Measurements from ENCODE around the gene TMEM132D.

TMEM132D gene

DNA sequence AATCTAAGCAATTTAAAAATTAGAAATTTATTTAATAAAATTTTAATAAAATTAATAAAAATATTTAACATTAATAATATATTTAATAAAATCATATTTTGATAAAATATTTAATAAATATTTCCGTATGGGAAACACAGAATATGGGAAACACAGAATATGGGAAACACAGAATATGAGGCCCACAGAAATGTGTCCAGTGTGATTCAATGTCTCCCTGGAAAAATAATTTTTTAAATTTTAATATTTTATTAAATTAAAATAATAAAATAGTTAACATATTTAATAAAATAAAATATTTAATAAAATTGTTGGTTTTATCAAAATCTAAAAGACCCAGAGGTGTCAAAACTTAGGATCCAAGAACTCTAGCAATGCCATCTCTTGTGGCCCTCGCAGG lies 186.4 kb downstream of the TMEM132D start:
- peak; percentile 85 for FAIRE-seq

DNA sequence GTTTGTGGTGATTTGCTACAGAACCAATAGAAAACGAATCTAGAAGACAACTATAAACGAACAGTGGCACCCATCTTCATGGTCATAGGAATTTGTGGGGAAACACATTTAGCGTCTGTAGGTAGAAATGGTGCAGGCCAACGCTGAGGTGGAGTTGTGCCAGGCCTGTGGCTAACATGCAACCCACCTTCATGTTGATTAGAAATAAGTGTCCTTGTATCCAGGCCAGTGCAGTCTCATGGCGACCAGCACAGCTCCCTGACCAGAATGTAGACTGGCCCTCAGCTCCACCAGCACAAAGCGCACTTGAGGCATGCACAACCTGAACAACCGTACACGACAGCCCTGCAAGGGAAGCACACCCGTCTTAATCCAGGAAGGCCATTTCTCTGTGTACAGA lies 187.0 kb downstream of the TMEM132D start:
- no peak for FAIRE-seq

DNA sequence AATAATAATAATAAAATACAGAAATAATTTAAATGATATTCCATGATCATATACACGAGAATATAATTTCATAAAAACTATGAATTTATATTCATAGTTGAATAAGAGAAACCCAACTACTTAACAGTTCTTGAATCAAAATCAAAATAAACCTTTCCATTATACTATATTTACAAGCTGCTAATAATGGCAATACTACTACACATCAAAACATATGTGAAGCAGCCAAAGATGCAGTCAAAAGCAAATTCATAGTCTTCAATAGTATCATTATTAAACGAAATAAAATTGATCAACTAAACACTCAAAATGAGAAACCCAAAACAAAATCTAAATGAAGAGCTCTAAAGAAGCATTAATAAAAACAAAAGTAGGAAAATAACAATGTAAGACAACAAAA lies 197.1 kb downstream of the TMEM132D start:
- FAIRE-seq, result no peak

DNA sequence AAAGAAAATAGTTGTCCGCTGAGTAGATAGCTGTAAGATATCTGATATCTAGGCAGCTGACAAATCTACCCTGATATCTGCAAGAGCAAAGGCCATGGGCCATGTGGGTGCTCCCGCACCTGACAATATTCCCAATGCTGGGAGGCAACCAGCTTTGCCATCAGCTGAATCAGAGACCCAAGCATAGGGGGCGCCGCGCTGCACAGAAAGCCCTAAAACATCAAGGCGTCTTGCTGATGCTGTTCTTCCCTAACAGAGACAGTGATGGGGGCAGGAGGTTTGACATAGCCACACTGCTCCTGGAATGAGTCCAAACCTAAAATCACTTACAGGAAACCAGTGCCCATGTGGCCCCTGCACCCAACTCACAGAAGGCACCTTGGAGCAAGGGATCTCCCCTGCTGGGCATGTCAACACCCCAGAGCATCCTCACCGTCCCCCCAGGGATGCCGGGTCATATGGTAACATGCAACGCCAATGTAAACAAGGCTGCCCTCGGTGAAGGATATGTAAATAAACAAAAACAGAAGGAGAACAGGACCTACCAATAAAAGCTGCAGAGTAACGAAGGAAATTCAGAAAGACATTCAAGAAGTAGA lies 199.5 kb downstream of the TMEM132D start:
- FAIRE-seq, result no peak

DNA sequence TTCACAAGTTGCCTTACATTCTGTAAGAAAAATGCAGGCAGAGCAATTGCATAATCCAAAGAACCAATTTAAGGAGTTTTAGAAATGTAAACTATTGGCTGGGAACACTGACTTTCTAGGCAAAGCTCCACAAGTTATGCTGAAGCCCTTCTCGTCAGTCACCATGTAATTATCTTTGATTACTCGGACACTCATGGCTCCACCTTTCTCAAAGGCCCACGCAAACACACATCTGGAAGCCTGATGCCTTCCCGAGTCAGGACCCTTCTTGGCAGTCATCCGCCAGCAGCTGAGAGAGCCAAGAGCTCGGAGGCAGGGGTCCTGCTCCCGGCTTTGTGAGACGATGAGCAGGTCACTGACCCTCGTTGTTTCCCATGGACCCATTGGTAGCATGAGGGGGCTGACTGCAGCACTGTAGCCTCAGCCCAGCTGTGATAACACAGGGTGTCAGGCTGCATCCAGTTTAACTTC lies 202.2 kb downstream of the TMEM132D start:
- peak; percentile 88 for FAIRE-seq

DNA sequence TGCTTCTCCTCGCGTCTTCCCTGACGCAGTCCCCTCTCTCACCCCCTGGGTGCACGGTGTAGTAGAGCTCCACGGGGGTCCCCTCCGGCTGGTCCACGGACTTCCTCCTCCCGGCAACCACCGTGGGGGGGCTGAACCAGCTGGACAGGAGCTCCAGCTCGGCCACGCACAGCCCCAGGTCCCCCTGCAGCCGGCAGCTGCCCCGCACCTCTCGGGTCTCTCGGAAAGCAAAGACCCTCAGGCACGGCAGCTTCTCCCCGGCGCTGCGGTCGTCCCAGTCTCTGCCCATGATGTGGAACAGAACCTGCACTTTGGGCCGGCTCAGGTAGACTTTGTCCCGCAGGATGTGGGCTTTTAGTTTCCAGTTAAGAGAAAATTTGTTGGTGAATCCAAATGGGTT lies 203.8 kb downstream of the TMEM132D start:
- no peak for FAIRE-seq

DNA sequence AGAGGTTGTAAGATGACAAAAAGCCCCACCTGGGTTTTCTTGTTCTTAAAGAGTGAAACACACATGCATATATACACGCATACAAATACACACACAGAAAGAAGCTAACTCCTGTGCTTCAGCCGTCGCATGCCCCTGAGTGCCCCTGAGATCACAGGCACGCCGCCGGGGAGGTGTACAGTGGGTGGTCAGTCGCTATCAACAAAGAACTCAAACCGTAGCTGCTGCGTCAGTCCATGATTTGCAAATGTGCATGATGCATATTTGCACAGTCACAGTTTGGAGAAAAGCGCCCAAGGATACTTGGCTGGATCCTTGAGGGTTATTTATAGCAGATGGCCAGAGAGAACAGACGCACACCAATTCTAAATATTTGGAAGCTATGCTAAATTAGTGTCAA lies 206.9 kb downstream of the TMEM132D start:
- peak; percentile 74 for FAIRE-seq

DNA sequence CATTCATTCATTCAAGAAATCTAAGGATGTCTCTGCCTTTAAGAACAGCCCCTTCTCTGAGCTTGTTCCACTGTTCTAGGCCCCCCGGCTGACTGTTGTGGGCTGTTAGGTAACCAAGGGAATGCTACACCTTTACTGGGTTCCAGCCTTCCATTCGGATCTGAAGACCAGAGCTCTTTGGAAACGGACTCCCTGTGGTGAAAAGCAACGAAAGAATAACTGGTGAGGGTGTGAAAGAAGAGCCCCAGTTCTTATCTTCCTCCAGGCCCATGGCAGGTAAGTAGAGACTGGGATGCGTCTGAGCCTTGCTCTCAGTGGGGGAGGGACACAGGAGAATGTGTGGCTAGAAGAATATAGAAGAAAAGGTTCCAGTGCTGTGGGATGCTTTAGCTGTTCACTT lies 207.4 kb downstream of the TMEM132D start:
- no peak for FAIRE-seq

DNA sequence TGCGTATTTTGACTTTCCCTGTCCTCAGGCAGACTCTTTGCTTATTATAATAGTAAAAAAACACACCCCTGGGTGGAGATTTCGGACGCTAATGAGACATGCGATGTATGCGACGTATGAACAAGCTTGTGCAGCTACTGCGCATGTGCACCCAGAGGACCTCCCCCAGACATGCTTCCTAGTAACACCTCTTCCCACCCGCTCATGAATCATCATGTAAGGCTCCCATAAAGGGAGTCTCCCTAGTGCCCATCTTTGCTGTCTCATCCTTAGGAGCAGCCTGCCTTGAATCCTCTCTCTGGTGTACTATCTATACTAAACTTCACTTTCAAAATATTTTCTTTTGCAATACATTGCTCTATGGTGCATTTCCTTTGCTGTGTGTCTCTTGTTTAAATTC lies 210.1 kb downstream of the TMEM132D start:
- no peak for FAIRE-seq

DNA sequence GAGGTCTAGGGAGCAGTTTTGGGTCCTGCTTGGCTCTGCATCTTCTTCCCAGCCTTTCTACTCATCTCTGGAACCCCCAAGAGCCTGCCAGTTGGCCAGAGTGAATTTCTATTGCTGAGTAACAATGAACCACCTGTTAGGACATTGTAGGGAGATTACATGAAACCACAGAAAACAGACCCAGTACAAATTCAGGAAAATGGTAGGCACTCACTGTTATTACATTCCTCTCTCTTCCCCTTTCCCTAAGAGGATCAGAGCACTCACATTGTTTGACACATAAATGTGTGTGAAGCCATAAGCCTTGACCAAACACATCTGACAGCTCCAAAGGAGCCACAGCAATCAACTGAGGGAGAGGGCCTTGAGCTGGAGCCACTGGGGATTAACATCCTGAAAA lies 216.1 kb downstream of the TMEM132D start:
- no peak for FAIRE-seq

DNA sequence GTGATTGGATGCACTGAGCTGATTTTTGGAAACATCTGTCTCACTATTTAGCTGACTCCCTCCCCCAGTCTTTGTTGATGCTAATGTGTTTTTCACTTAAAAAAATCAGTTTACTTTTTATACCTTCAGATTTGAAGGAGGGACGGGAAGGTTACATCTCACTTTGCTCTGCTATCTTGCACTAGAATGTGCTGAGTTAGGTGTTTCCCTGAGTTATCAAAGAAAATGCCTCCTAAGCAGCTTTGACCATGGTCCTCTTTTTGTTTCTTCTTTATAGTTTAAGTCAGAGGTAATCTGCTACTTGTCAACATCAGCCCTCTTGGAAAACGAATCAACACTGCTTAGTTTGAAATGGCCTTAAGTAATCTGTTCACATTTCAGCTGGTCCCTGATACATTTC lies 222.0 kb downstream of the TMEM132D start:
- FAIRE-seq, result no peak

DNA sequence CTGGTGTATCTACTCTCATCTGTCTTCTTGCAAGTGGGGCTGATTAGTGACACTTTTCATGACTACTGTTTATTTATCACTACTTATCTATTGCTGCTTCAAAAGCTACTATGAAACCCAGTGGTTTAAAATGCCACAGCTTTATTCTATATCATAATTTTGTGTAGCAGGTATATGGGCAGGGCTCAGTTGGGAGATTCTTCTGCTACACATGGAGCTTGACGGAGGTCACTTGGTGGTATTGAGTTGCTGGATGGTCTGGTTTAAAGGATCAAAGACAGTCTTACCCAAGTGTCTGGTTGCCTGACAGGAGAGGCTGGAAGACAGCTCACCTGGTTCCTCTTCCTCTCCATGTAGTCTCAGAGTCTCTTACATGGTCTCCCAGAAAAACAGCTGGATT lies 222.7 kb downstream of the TMEM132D start:
- FAIRE-seq, result no peak

DNA sequence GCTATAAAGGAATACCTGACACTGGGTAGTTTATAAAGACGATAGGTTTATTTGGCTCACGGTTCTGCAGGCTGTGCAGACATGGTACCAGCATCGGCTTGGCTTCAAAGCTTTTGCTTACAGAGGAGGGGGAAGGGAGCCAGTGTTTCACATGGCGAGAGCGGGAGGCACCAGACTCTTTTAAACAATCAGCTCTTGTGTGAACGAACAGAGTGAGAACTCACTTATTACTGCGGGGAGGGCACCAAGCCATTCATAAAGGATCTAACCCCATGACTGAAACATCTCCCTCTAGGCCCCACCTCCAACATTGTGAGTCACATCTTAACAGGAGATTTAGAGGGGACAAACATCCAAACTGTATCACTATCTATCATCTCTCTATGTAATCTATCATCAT lies 227.4 kb downstream of the TMEM132D start:
- no peak for FAIRE-seq

DNA sequence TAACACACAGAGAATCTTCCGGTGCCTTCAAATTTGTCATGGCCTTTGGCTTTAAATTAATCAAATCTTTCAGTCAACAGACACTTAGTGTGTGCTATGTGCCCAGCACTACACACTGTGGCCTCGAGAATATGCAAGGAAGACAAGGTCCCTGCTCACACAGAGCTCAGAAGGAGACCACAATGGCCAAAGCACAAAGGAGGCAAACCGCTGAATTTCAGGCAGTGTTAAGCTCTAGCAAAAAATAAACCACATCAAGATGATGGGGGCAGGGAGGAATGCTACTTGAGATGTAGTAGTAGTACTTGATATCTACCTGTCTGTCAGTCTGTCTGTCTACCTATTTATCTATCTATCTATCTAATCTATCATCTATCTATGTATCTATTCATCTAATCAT lies 227.9 kb downstream of the TMEM132D start:
- no peak for FAIRE-seq

DNA sequence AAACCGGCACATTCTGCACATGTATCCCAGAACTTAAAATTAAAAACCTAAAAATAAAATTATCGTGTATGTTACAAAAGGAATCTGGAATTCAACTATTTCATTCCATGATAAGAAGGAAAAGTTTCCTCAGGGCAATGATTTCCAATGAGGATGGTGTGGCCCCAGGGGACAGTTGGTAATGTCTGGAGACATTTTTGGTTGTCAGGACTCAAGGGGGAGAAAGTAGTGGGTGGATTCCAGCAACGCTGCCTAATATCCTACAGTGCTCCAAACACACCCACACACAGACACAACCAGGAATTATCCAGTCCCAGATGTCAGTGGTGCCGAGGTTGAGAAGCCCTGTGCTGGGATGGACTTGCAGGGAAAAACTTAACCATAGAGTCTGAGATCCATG lies 228.3 kb downstream of the TMEM132D start:
- FAIRE-seq, result no peak

DNA sequence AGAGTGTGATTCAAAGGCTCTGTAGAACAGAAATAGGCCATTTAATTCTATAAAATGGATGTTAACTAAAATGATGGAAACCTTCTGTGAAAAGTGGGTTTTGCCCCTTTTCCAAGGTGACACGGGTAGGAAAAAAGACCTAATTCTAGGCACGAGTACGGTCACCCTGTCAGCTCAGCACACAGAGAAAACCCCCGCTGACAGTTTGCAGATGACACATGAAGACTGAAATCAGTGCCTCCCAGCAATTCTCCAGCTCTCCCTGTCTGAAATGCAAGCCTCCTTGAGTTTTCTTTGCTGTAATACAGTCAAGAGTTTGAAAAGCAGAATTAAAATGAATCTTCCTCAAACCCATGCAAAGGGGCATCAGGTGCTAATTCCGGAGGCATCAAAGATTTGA lies 230.0 kb downstream of the TMEM132D start:
- FAIRE-seq, result no peak

DNA sequence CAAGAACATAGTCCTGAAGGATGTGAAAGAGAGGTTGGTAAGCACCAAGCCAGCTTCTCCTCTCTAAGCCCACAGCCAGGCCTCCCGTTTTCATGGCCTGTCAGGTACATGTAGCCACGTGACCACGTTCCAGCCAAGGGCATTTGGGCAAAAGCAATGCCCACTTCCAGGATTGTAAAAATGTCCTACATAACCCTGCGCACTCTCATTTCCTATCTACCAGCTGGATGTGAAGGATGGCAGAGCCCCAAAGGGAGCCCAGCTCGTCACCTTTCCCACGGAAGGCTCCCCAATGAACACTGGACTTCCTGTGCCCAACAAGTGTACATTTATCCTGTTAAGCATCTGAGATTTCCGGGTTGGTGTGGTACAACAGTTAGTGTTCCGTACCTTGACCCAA lies 231.7 kb downstream of the TMEM132D start:
- no peak for FAIRE-seq

DNA sequence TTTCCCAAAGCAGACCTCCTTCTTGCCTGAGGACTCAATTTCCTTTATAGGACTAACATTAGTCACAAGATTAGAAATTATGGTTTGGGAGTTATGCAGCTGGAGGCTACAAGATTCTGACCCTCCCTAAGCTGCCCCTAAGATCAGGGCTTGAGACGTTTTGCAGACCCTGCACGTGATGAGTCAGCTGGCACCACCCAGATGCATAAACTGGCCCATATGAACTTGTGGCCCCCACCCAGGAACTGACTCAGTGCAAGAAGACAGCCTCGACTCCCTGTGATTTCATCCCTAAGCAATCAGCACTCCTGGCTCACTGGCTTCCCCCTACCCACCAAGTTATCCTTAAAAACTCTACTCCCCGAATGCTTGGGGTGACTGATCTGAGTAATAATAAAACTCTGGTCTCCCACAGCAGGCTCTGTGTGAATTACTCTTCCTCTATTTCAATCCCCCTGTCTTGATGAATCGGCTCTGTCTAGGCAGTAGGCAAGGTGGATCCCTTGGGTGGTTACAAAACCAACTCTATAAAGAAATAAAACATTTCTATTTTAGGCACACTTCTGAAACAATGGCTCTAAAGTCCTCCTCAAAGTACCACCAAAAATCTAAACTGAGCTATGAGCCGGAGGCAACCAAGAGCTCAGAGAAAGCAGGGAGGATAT lies 233.4 kb downstream of the TMEM132D start:
- FAIRE-seq, result peak; percentile 93

DNA sequence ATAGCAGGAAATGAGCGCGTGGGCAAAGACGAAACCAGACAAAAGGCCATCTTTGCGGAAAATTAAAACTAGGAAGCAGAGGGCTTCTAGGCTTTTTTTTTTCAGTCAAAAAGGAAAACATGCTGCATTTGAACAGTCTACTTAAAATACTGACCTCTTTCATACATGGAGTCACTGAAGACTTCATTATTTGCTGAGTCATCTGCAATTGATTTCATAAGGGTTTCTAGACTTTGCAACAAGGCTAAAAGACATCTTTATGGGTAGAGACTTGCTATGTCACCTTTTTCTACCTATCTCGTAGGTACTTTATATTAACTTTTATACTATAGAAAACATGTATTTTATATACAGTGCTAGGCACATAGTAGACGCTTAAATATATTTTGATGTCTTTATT lies 238.4 kb downstream of the TMEM132D start:
- FAIRE-seq, result no peak

DNA sequence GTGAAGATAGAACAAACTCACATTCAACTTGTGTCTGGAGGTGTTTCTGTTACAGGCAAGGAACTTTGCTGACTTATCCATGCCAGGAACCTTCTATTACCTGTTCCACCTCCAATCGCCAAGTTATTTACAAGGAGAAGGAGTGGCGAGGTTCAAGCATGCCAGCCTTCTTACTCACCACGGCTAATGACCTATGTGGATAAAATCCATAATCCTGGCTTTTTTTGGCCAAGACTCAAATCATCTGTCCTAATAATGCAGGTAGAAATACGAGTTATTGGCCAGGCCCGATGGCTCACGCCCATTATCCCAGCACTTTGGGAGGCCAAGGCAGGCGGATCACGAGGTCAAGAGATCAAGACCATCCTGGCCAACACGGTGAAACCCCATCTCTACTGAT lies 241.6 kb downstream of the TMEM132D start:
- FAIRE-seq, result no peak

DNA sequence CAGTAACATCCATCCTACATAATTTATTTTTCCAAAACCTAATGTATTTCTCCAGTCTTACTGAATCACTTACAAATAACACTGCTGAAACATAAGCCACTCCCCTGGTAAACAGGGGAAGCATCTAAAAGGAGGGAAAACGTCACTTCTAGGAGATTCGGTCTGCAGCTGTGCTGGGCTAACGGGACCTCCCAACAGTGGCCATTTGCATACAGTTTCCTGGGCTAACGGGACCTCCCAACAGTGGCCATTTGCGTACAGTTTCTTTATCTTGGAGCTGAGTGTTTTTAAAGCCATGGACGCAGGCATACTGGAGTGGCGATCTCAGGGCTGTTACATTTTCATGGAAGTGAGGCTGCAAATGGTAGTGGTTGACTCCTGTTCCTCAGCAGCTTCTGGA lies 242.9 kb downstream of the TMEM132D start:
- FAIRE-seq, result no peak

DNA sequence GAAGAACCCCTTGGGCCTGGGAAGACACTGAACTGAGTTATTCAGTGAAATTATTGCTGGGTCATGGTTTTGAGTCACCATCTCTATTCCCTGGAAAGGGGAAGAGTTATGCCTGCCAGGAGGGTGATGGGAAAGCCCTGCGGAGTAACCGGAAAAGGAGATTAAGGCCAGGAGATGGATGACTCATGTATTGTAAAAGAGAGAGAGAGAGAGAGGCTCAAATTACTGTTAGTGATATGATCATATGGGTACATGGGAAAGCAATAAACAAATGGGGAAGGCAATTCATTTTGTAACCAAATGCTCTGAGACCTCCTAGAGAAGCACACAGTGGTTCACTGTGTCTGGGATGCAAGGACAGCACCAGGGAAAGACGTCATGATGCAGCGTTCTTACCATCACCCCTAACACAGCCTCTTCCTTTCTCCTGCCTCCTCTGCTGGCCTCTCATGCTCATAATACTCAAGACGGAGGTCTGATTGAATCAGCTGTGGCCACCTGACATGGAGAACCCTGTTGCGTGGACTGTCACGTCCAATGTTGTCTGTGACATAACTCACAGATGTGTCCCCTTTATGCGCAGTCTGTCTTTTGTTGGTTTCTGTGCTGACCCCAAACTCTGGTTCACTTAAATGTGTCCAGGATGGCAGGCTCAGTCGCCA lies 243.7 kb downstream of the TMEM132D start:
- no peak for FAIRE-seq

DNA sequence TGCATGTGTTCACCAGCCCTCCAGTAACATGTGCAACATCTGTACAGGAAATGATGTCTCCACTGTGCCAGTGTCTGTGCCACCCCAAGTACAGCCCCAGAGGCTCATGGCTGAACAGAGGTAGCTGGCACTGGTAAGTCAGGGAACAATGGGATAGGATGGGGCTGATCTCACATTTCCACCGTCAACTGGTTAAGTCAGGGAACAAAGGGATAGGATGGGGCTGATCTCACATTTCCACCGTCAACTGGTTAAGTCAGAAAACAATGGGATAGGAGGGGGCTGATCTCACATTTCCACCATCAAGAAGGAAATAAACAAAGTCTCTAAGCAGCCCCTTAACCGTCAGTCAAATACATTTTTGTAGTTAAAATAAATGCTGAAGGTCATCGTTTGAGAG lies 246.6 kb downstream of the TMEM132D start:
- no peak for FAIRE-seq

DNA sequence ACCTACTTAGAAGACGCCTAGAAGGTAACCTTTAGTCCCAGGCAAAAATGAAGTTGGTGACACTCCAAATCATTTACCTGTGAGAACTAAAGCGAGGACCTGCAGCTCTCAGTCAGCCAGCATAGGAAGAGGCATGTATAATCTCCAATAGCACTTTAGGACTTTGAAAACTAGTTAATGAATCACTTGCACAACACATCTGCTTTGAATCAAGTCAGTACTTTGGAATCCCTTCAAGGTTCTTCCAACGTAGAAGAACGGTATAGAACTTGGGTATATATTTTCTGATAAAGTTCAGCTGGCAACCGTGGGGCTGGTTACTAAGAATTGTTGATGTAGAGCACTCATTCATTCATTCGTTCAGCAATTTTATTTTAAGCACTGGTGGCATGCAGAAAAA lies 251.9 kb downstream of the TMEM132D start:
- FAIRE-seq, result no peak
